H9 (cell line): ENCODE data around the gene TFR2. TPM values are rescaled to one million over a fixed set of nuclear protein-coding genes. Genes with fewer than 3 reads are reported as not detected.

Experiments used
- DNase-seq: peaks from one replicate; pipeline ENCODE4 v3.0.0-alpha.2; 2017
- H2AFZ ChIP-seq: one replicate; pipeline ENCODE4 v1.6.1; 2013; ENCODE audit warnings: mild to moderate bottlenecking, low read length, control low read depth, moderate library complexity
- H2AK5ac ChIP-seq: 2 replicates; pipeline ENCODE4 v1.6.1; 2013; ENCODE audit warnings: low read length, control low read depth, mixed read lengths; ENCODE audit not compliant: insufficient read length
- H2BK120ac ChIP-seq: one replicate; pipeline ENCODE4 v1.6.1; 2013; ENCODE audit warnings: low read depth, mild to moderate bottlenecking, low read length, control low read depth, inconsistent platforms; ENCODE audit not compliant: poor library complexity, severe bottlenecking
- H2BK12ac ChIP-seq: 2 replicates; pipeline ENCODE4 v1.6.1; 2013; ENCODE audit warnings: low read length, control low read depth, mixed read lengths, low read depth; ENCODE audit not compliant: insufficient read length
- H2BK15ac ChIP-seq: 2 replicates; pipeline ENCODE4 v1.6.1; 2013; ENCODE audit warnings: low read depth, low read length, control low read depth
- H2BK20ac ChIP-seq: one replicate; pipeline ENCODE4 v1.6.1; 2013; ENCODE audit warnings: low read depth, mild to moderate bottlenecking, low read length, control low read depth, inconsistent platforms; ENCODE audit not compliant: poor library complexity, severe bottlenecking
- H2BK5ac ChIP-seq: 2 replicates; pipeline ENCODE4 v1.6.1; 2013; ENCODE audit warnings: low read length, control low read depth, mixed read lengths; ENCODE audit not compliant: insufficient read length
- H3K14ac ChIP-seq: 2 replicates; pipeline ENCODE4 v1.6.1; 2013; ENCODE audit warnings: low read length, control low read depth; ENCODE audit not compliant: insufficient read depth
- H3K18ac ChIP-seq: 2 replicates; pipeline ENCODE4 v1.6.1; 2013; ENCODE audit warnings: low read depth, mild to moderate bottlenecking, mixed read lengths, low read length, control low read depth; ENCODE audit not compliant: insufficient read length
- H3K23ac ChIP-seq: 2 replicates; pipeline ENCODE4 v1.6.1; 2013; ENCODE audit warnings: low read length, control low read depth, mixed read lengths, low read depth; ENCODE audit not compliant: insufficient read length
- H3K23me2 ChIP-seq: 2 replicates; pipeline ENCODE4 v1.6.1; 2013; ENCODE audit warnings: low read depth, mild to moderate bottlenecking, mixed read lengths, low read length, control low read depth; ENCODE audit not compliant: insufficient read length, poor library complexity, severe bottlenecking
- H3K27ac ChIP-seq: 2 replicates; pipeline ENCODE4 v1.5.1; 2013; ENCODE audit warnings: low read length, control low read depth, mixed read lengths, low read depth; ENCODE audit not compliant: insufficient read length
- H3K27me3 ChIP-seq: 2 replicates; pipeline ENCODE4 v1.6.1; 2013; ENCODE audit warnings: low read length, control low read depth, inconsistent platforms; ENCODE audit not compliant: insufficient read depth
- H3K4ac ChIP-seq: 2 replicates; pipeline ENCODE4 v1.6.1; 2013; ENCODE audit warnings: low read depth, mild to moderate bottlenecking, control low read depth, inconsistent platforms, low read length, moderate library complexity
- H3K4me1 ChIP-seq: 2 replicates; pipeline ENCODE4 v1.6.1; 2013; ENCODE audit warnings: low read length, control low read depth, inconsistent platforms; ENCODE audit not compliant: insufficient read depth
- H3K4me2 ChIP-seq: 2 replicates; pipeline ENCODE4 v1.6.1; 2013; ENCODE audit warnings: low read length, control low read depth, mixed read lengths; ENCODE audit not compliant: insufficient read length, insufficient read depth
- H3K56ac ChIP-seq: 2 replicates; pipeline ENCODE4 v1.6.1; 2013; ENCODE audit warnings: low read depth, mild to moderate bottlenecking, mixed read lengths, low read length, control low read depth; ENCODE audit not compliant: insufficient read length
- H3K79me1 ChIP-seq: 2 replicates; pipeline ENCODE4 v1.6.1; 2013; ENCODE audit warnings: low read depth, mild to moderate bottlenecking, moderate library complexity, low read length, control low read depth, inconsistent platforms; ENCODE audit not compliant: insufficient read depth, poor library complexity, severe bottlenecking
- H3K79me2 ChIP-seq: 2 replicates; pipeline ENCODE4 v1.6.1; 2013; ENCODE audit warnings: low read length, control low read depth, inconsistent platforms; ENCODE audit not compliant: insufficient read depth
- H3K9ac ChIP-seq: 2 replicates; pipeline ENCODE4 v1.6.1; 2013; ENCODE audit warnings: low read length, control low read depth, mixed read lengths; ENCODE audit not compliant: insufficient read length; ENCODE audit errors: extremely low read depth
- H3K9me3 ChIP-seq: one replicate; pipeline ENCODE4 v1.6.1; 2013; ENCODE audit warnings: low read depth, low read length, inconsistent platforms; ENCODE audit not compliant: control insufficient read depth
- H3T11ph ChIP-seq: one replicate; pipeline ENCODE4 v1.6.1; 2013; ENCODE audit warnings: mild to moderate bottlenecking, low read length, control low read depth, inconsistent platforms
- H4K20me1 ChIP-seq: one replicate; pipeline ENCODE4 v1.6.1; 2013; ENCODE audit not compliant: control insufficient read depth, insufficient read length, insufficient read depth
- H4K5ac ChIP-seq: 2 replicates; pipeline ENCODE4 v1.6.1; 2013; ENCODE audit warnings: low read depth, mild to moderate bottlenecking, mixed read lengths, low read length, control low read depth; ENCODE audit not compliant: insufficient read length
- H4K8ac ChIP-seq: replicated peaks from 2 replicates; pipeline ENCODE4 v1.6.1; 2013; ENCODE audit warnings: low read length, control low read depth, mixed read lengths, low read depth; ENCODE audit not compliant: insufficient read length
- H4K91ac ChIP-seq: 2 replicates; pipeline ENCODE4 v1.6.1; 2013; ENCODE audit warnings: low read depth, mild to moderate bottlenecking, moderate library complexity, mixed read lengths, low read length, control low read depth; ENCODE audit not compliant: insufficient read length
- H3K27ac Mint-ChIP-seq, 3 experiments: 2 replicates in 2 of 3; 3 replicates in 1 of 3; pipeline ENCODE4 v1.8.0; 2020 to 2021; ENCODE audit warnings: mixed read lengths in 3 of 3, mild to moderate bottlenecking in 1 of 3, moderate library complexity in 1 of 3
- H3K27me3 Mint-ChIP-seq: 2 replicates; pipeline ENCODE4 v1.8.0; 2021; ENCODE audit warnings: low read depth, mild to moderate bottlenecking, moderate library complexity, mixed read lengths
- H3K36me3 Mint-ChIP-seq, 3 experiments: 2 replicates in 2 of 3; 3 replicates in 1 of 3; pipeline ENCODE4 v1.8.0; 2020 to 2021; ENCODE audit warnings: low read depth in 3 of 3, mixed read lengths in 3 of 3; ENCODE audit not compliant: insufficient read depth in 1 of 3
- H3K4me1 Mint-ChIP-seq, 2 experiments: 2 replicates each; pipeline ENCODE4 v1.8.0; 2020; ENCODE audit warnings: mixed read lengths in 2 of 2
- H3K4me3 Mint-ChIP-seq, 2 experiments: 2 replicates in 1 of 2; 3 replicates in 1 of 2; pipeline ENCODE4 v1.8.0; 2020 to 2021; ENCODE audit warnings: mild to moderate bottlenecking in 2 of 2, mixed read lengths in 2 of 2, moderate library complexity in 1 of 2
- H3K9me3 Mint-ChIP-seq, 2 experiments: 2 replicates in 1 of 2; 3 replicates in 1 of 2; pipeline ENCODE4 v1.8.0; 2020; ENCODE audit warnings: mild to moderate bottlenecking in 2 of 2, mixed read lengths in 2 of 2, moderate library complexity in 1 of 2
- CTCF ChIP-seq: fragments of 200-600 bp; sonication (generic); conservative IDR thresholded peaks from 3 replicates; pipeline ENCODE4 v1.8.0; 2021; ENCODE audit warnings: antibody characterized with exemption, mild to moderate bottlenecking
- WGBS: extraction: QIAGEN DNeasy Blood & Tissue Kit; methylation state at CpG from one replicate; pipeline ENCODE4 v1.1.7; 2013; ENCODE audit warnings: missing lambda C conversion rate, low lambda C conversion rate, mixed read lengths; ENCODE audit not compliant: insufficient read length; ENCODE audit errors: extremely low coverage; 5-methylcytosine and 5-hydroxymethylcytosine counted together
- total RNA-seq: library from RNA; stranded (reverse); gene quantifications from 2 replicates; pipeline ENCODE4 v1.2.1, GENCODE V29; 2021

Gene TFR2
- total RNA-seq, 1 experiment from 2014 or later, result 2.3 TPM

GRCh38 chr7:100683659-100684533 is 42.5 kb upstream of the TFR2 start:
- no peak overlapping the region for H4K5ac ChIP-seq
- no peaks in the 10 kb centered on the region for H3K4me1 ChIP-seq
- no peaks in the 10 kb centered on the region for H3K27me3 ChIP-seq
- H3K23ac ChIP-seq, result no peak overlapping the region
- no peak overlapping the region for H2AFZ ChIP-seq
- TF ChIP-seq CTCF, result no peak
- no peak overlapping the region for H3K27ac ChIP-seq
- peaks cover 2 to 18% of the 10 kb centered on the region in 2 experiments; a peak in 3 of 4 replicates for H3K4me1 Mint-ChIP-seq
- peaks cover 3% of the 10 kb centered on the region; the same call in 1 of the 2 replicates for H3K27me3 Mint-ChIP-seq
- no peak overlapping the region for H2AK5ac ChIP-seq
- H3K36me3 Mint-ChIP-seq, result peaks cover 27 to 80% (median 75%) of the 10 kb centered on the region in 3 experiments
- no peak overlapping the region for H3K27ac Mint-ChIP-seq
- H3K9me3 Mint-ChIP-seq, result no peaks in the 10 kb centered on the region
- H3K4me2 ChIP-seq, result no peak overlapping the region
- H4K8ac ChIP-seq, result no peak overlapping the region
- no peak overlapping the region for H3K56ac ChIP-seq
- no peak overlapping the region for H2BK15ac ChIP-seq
- no peaks in the 10 kb centered on the region for H3K79me1 ChIP-seq
- H3K9me3 ChIP-seq, result no peaks in the 10 kb centered on the region
- no CpG with 5 or more reads among the region's 37 CpGs for WGBS
- no peak overlapping the region for H2BK120ac ChIP-seq
- no peak overlapping the region for H3K18ac ChIP-seq
- H3K4me3 Mint-ChIP-seq, result no peak overlapping the region
- H2BK20ac ChIP-seq, result no peak overlapping the region
- H4K91ac ChIP-seq, result no peak overlapping the region
- H3K23me2 ChIP-seq, result no peaks in the 10 kb centered on the region
- no peak overlapping the region for H3K14ac ChIP-seq
- no peak overlapping the region for H3K4ac ChIP-seq
- H2BK12ac ChIP-seq, result no peak overlapping the region
- no peak overlapping the region for H2BK5ac ChIP-seq
- H3T11ph ChIP-seq, result no peak overlapping the region
- no peak overlapping the region for H3K9ac ChIP-seq
- H4K20me1 ChIP-seq, result no peaks in the 10 kb centered on the region
- DNase-seq, result no peak
- H3K79me2 ChIP-seq, result no peaks in the 10 kb centered on the region; the same call in 1 of the 2 replicates
